Measurements from ENCODE around the gene THAP7.

- TF ChIP-seq CTCF (IDR thresholded peaks at IDR 0.05; ENCODE audit: low read depth, low read length, poor library complexity, severe bottlenecking), result no peak
- TF ChIP-seq EZH2phosphoT487 (IDR thresholded peaks at IDR 0.05; ENCODE audit: borderline replicate concordance, low read length), result no peak
Observed at GRCh38 chr22:21041937-21042336, 40.0 kb upstream of the THAP7 start.
